HCT116 (cell line): Measurements from ENCODE around the gene BRD3OS. TPM values are rescaled to one million over a fixed set of nuclear protein-coding genes. Genes with fewer than 3 reads are reported as not detected.

Source experiments
- ATAC-seq: fragments of 200-7000 bp; cut with Tn5 transposase; 2 replicates; pipeline ENCODE4 v1.9.1; 2020; ENCODE audit warnings: mild to moderate bottlenecking, moderate library complexity
- BruUV-seq: library from RNA; stranded (reverse); fragments of 400-500 nt; replicated peaks from 2 replicates; lab custom pipeline; 2021; lab: Mats Ljungman, UMichigan
- CTCF ChIA-PET: fragments of 300-600 bp; sonication (Branson Sonifier 250); formaldehyde crosslinking; loops from one replicate; lab custom pipeline; 2021; ENCODE audit warnings: antibody characterized with exemption; lab: Charles Lee
- POLR2A ChIA-PET: fragments of 300-600, 350-600 bp; sonication (Branson Sonifier 250); formaldehyde crosslinking; loops from one replicate; lab custom pipeline; 2021; ENCODE audit warnings: antibody characterized with exemption; lab: Charles Lee
- RAD21 ChIA-PET, 2 experiments: fragments of 300-600 bp; sonication (Branson Sonifier 250); formaldehyde crosslinking; loops; one replicate each; lab custom pipeline; 2023; ENCODE audit warnings: low total read pairs in 2 of 2; ENCODE audit not compliant: uncharacterized antibody in 2 of 2, unreplicated experiment in 2 of 2, low non-redundant PET in 1 of 2; lab: Charles Lee
- DNase-seq: peaks from one replicate; pipeline ENCODE4 v3.0.0-alpha.2; 2010; ENCODE audit warnings: low read depth, low spot score
- H2AFZ ChIP-seq: fragments of 200-600 bp; shearing (Covaris generic), sonication (generic); 2 replicates; pipeline ENCODE4 v1.6.1; 2017; ENCODE audit warnings: low read depth, mixed run types, mixed read lengths, antibody characterized with exemption, low read length; ENCODE audit not compliant: poor library complexity, severe bottlenecking
- H3K27ac ChIP-seq: 2 replicates; pipeline ENCODE4 v1.5.1; 2012; ENCODE audit warnings: low read depth, low read length
- H3K27me3 ChIP-seq: fragments of 200-600 bp; sonication (generic); 2 replicates; pipeline ENCODE4 v1.6.1; 2016; ENCODE audit warnings: mixed run types, low read length, mixed read lengths; ENCODE audit not compliant: insufficient read depth
- H3K36me3 ChIP-seq, 2 experiments: fragments of 200-500 bp in 1 of 2; fragments of 200-600 bp in 1 of 2; sonication (Bioruptor generic) in 1 of 2; sonication (generic) in 1 of 2; 2 replicates each; pipeline versions ENCODE4 v1.5.1 to v1.6.1; 2014 to 2016; ENCODE audit warnings: low read length in 2 of 2, inconsistent platforms in 1 of 2, mixed read lengths in 1 of 2, mixed run types in 1 of 2; ENCODE audit not compliant: insufficient read depth in 2 of 2, control insufficient read depth in 1 of 2
- H3K4me1 ChIP-seq, 2 experiments: fragments of 200-600 bp in 1 of 2; sonication (generic) in 1 of 2; 2 replicates each; pipeline versions ENCODE4 v1.5.1 to v1.6.1; 2012 to 2017; ENCODE audit warnings: low read length in 2 of 2, inconsistent platforms in 1 of 2, mild to moderate bottlenecking in 1 of 2, mixed read lengths in 1 of 2, mixed run types in 1 of 2, moderate library complexity in 1 of 2; ENCODE audit not compliant: insufficient read depth in 2 of 2, control insufficient read depth in 1 of 2
- H3K4me2 ChIP-seq: fragments of 200-600 bp; sonication (generic); 2 replicates; pipeline ENCODE4 v1.6.1; 2017; ENCODE audit warnings: mixed run types, low read length, mixed read lengths
- H3K4me3 ChIP-seq, 2 experiments: fragments of 200-600 bp in 1 of 2; sonication (generic) in 1 of 2; replicated peaks in 1 of 2; 2 replicates each; pipeline ENCODE4 v1.5.1; 2011 to 2016; ENCODE audit warnings: low read length in 2 of 2, control low read depth in 1 of 2, low read depth in 1 of 2, mild to moderate bottlenecking in 1 of 2, mixed read lengths in 1 of 2, mixed run types in 1 of 2
- H3K79me2 ChIP-seq: fragments of 200-600 bp; sonication (generic); 2 replicates; pipeline ENCODE4 v1.6.1; 2017; ENCODE audit warnings: mild to moderate bottlenecking, mixed run types, low read length, moderate library complexity, mixed read lengths; ENCODE audit not compliant: insufficient read depth
- H3K9ac ChIP-seq: fragments of 200-600 bp; sonication (generic); 2 replicates; pipeline ENCODE4 v1.6.1; 2016; ENCODE audit warnings: low read length, mixed read lengths
- H3K9me2 ChIP-seq: fragments of 200-600 bp; sonication (generic), shearing (Covaris generic); 2 replicates; pipeline ENCODE4 v1.6.1; 2017; ENCODE audit warnings: mixed run types, mild to moderate bottlenecking, moderate library complexity; ENCODE audit not compliant: insufficient read depth
- H3K9me3 ChIP-seq, 2 experiments: fragments of 200-500 bp in 1 of 2; fragments of 200-600 bp in 1 of 2; sonication (Bioruptor generic) in 1 of 2; sonication (generic) in 1 of 2; 2 replicates each; pipeline ENCODE4 v1.6.1; 2014 to 2017; ENCODE audit warnings: low read length in 2 of 2, mixed read lengths in 2 of 2, inconsistent platforms in 1 of 2, low read depth in 1 of 2, mild to moderate bottlenecking in 1 of 2, mixed run types in 1 of 2, moderate library complexity in 1 of 2; ENCODE audit not compliant: control insufficient read depth in 1 of 2, insufficient read depth in 1 of 2
- H4K20me1 ChIP-seq: fragments of 200-600 bp; sonication (generic), shearing (Covaris generic); 2 replicates; pipeline ENCODE4 v1.6.1; 2017; ENCODE audit warnings: mixed run types, mild to moderate bottlenecking, moderate library complexity; ENCODE audit not compliant: insufficient read depth
- ATF3 ChIP-seq: IDR thresholded peaks from 2 replicates; pipeline ENCODE4 v1.6.1; 2012
- CTCF ChIP-seq, 3 experiments: fragments of 200-600 bp in 1 of 3; sonication (generic) in 1 of 3; IDR thresholded peaks in 2 of 3; conservative IDR thresholded peaks in 1 of 3; 2 replicates each; pipeline ENCODE4 v1.5.1; 2012 to 2017; ENCODE audit warnings: low read depth in 2 of 3, low read length in 2 of 3, antibody characterized with exemption in 1 of 3, borderline replicate concordance in 1 of 3, control low read depth in 1 of 3, mild to moderate bottlenecking in 1 of 3, mixed read lengths in 1 of 3, mixed run types in 1 of 3, moderate library complexity in 1 of 3; ENCODE audit not compliant: insufficient read depth in 1 of 3
- POLR2A ChIP-seq: IDR thresholded peaks from 2 replicates; pipeline ENCODE4 v1.7.0; 2011; ENCODE audit warnings: borderline replicate concordance; ENCODE audit not compliant: insufficient read depth, insufficient read length; ENCODE audit errors: extremely low read depth
- SP1 ChIP-seq: IDR thresholded peaks from 2 replicates; pipeline ENCODE4 v1.6.1; 2012; ENCODE audit warnings: low read depth
- intact Hi-C: fragments of 100-400 bp; cut with micrococcal nuclease; formaldehyde crosslinking; loops from 2 replicates; pipeline ENCODE4 v1.10.0; 2022
- total RNA-seq: library from RNA; stranded (reverse); gene quantifications from one replicate; pipeline ENCODE4 v1.2.1, GENCODE V29; 2021; ENCODE audit not compliant: unreplicated experiment

The BRD3OS gene
- total RNA-seq, 1 experiment from 2014 or later, result 17.0 TPM

- no peaks in the 10 kb centered on the region for H3K27me3 ChIP-seq
- DNase-seq (peak; percentile 37), ATAC-seq (peak; percentile 23)
- H4K20me1 ChIP-seq, result no peaks in the 10 kb centered on the region
- ChIA-PET POLR2A (no interaction called here), CTCF (interaction anchor here (0.6 to 3.8 kb wide), 15 partner anchors 22 to 268 kb away, joined by 3 to 76 read pairs (median 4); partner anchors contain the start of gene BRD3OS), RAD21 (interaction anchor here (0.6 to 2.6 kb wide), 5 partner anchors 30 to 213 kb away, joined by 3 to 13 read pairs (median 4); partner anchors contain the start of gene BRD3OS (in 1 of the 2))
- H3K4me1 ChIP-seq, result peaks cover 19 to 33% of the 10 kb centered on the region in 2 experiments
- no peak overlapping the region for H3K27ac ChIP-seq
- intact Hi-C loops, result loop anchor here (1.0 to 10.0 kb wide), 3 partner anchors 104 to 640 kb away; partner anchors contain the start of genes SURF1 and SURF2
- H3K4me2 ChIP-seq, result peak overlapping the region; percentile 18; the same call in 1 of the 2 replicates
- no TSS peak for BruUV-seq
- no peaks in the 10 kb centered on the region for H3K36me3 ChIP-seq
- no peak overlapping the region for H2AFZ ChIP-seq
- no peak overlapping the region for H3K4me3 ChIP-seq
- no peaks in the 10 kb centered on the region for H3K9me3 ChIP-seq
- peak in 2 of 3 experiments; percentile 65 to 81; a peak in 4 of 6 replicates for TF ChIP-seq CTCF (IDR thresholded peaks at IDR 0.05 in 2 of 3, conservative IDR thresholded peaks at IDR 0.05 in 1 of 3; ENCODE audit: borderline replicate concordance in 1 of 3, insufficient read depth in 1 of 3, low read depth in 2 of 3, low read length in 2 of 3)
- no peak for TF ChIP-seq SP1
- TF ChIP-seq ATF3, result no peak
- no peak for TF ChIP-seq POLR2A
- no peaks in the 10 kb centered on the region for H3K9me2 ChIP-seq
- H3K79me2 ChIP-seq, result peaks cover 13% of the 10 kb centered on the region
- H3K9ac ChIP-seq, result no peak overlapping the region
Observed at GRCh38 chr9:133995012-133995896, 30.0 kb upstream of the BRD3OS start.
